ENCODE measurements around the gene OR5D18.

GRCh38 chr11:55806248-55806647 is 13.2 kb upstream of the OR5D18 start:
- TF ChIP-seq CTCF (IDR thresholded peaks at IDR 0.05; ENCODE audit: low read depth, low read length) (no peak), EZH2phosphoT487 (IDR thresholded peaks at IDR 0.05; ENCODE audit: low read depth) (no peak)
